Stimulated activated CD4-positive, alpha-beta T cell treated with anti-CD3 and anti-CD28 coated beads, Interleukin-1b, Interleukin-23, amount 100 ng/mL, for 48 hours (primary cell): Measurements from ENCODE around the gene CAVIN3.
A peak's percentile ranks its signal among the peaks of the same experiment; 100 is the strongest.

Experiments used
- DNase-seq: peaks from one replicate; pipeline ENCODE4 v3.0.0-alpha.2; 2020

The CAVIN3 gene

GRCh38 chr11:6320411-6321155, at the start of gene CAVIN3:
CAVIN3 (minus strand) TSS chr11:6320501; CDS start chr11:6320476, 25 bp downstream.
- DNase-seq: peak; percentile 86

GRCh38 chr11:6365659-6366058, 45.4 kb upstream of the CAVIN3 start:
- no peak for DNase-seq

GRCh38 chr11:6362873-6363678, 42.8 kb upstream of the CAVIN3 start:
- DNase-seq: peak; percentile 80

- no peak for DNase-seq
Measured at GRCh38 chr11:6362185-6362872, 42.0 kb upstream of the CAVIN3 start.

GRCh38 chr11:6360183-6360582, 39.9 kb upstream of the CAVIN3 start:
- DNase-seq: no peak

- peak; percentile 72 for DNase-seq
Measured at GRCh38 chr11:6357222-6357621, 36.9 kb upstream of the CAVIN3 start.

- DNase-seq: no peak
Measured at GRCh38 chr11:6356503-6357055, 36.3 kb upstream of the CAVIN3 start.

- DNase-seq: no peak
Measured at GRCh38 chr11:6354651-6355485, 34.6 kb upstream of the CAVIN3 start.

GRCh38 chr11:6353367-6353987, 33.2 kb upstream of the CAVIN3 start:
- DNase-seq: peak; percentile 56

- DNase-seq: peak; percentile 50
Measured at GRCh38 chr11:6351782-6352382, 31.6 kb upstream of the CAVIN3 start.

GRCh38 chr11:6350486-6350885, 30.2 kb upstream of the CAVIN3 start:
- no peak for DNase-seq

- no peak for DNase-seq
Measured at GRCh38 chr11:6350043-6350442, 29.7 kb upstream of the CAVIN3 start.

GRCh38 chr11:6345366-6345765, 25.1 kb upstream of the CAVIN3 start:
- DNase-seq: no peak

- no peak for DNase-seq
Measured at GRCh38 chr11:6336293-6336692, 16.0 kb upstream of the CAVIN3 start.

- DNase-seq: no peak
Measured at GRCh38 chr11:6334806-6335205, 14.5 kb upstream of the CAVIN3 start.

GRCh38 chr11:6333095-6333494, 12.8 kb upstream of the CAVIN3 start:
- DNase-seq: no peak

- DNase-seq: no peak
Measured at GRCh38 chr11:6332066-6332465, 11.8 kb upstream of the CAVIN3 start.

- DNase-seq: no peak
Measured at GRCh38 chr11:6328321-6328720, 8.0 kb upstream of the CAVIN3 start.

GRCh38 chr11:6327806-6328205, 7.5 kb upstream of the CAVIN3 start:
- DNase-seq: no peak

GRCh38 chr11:6326985-6327384, 6.7 kb upstream of the CAVIN3 start:
- no peak for DNase-seq

- no peak for DNase-seq
Measured at GRCh38 chr11:6326303-6326702, 6.0 kb upstream of the CAVIN3 start.
